Fibroblast of lung (primary cell): Measurements from ENCODE around the gene TMEM120B. TPM values are rescaled to one million over a fixed set of nuclear protein-coding genes. Genes with fewer than 3 reads are reported as not detected.

ENCODE experiments used
- DNase-seq, 2 donors: peaks; one replicate each; pipeline versions ENCODE4 v3.0.0 to v3.0.0-alpha.2; 2010; ENCODE audit warnings: low read depth in 2 of 2
- H2AFZ ChIP-seq: 2 replicates; pipeline ENCODE4 v1.5.1; 2012; ENCODE audit warnings: low read length, control low read depth, inconsistent platforms
- H3K27ac ChIP-seq: 2 replicates; pipeline ENCODE4 v1.5.1; 2011; ENCODE audit warnings: low read length, control low read depth; ENCODE audit not compliant: insufficient read depth
- H3K27me3 ChIP-seq: 2 replicates; pipeline ENCODE4 v1.5.1; 2011; ENCODE audit warnings: mild to moderate bottlenecking, low read length; ENCODE audit not compliant: control insufficient read depth, insufficient read depth
- H3K36me3 ChIP-seq: 2 replicates; pipeline ENCODE4 v1.5.1; 2011; ENCODE audit warnings: low read length; ENCODE audit not compliant: control insufficient read depth, insufficient read depth
- H3K4me1 ChIP-seq: 2 replicates; pipeline ENCODE4 v1.5.1; 2011; ENCODE audit warnings: low read length; ENCODE audit not compliant: control insufficient read depth, insufficient read depth; ENCODE audit errors: extremely low read depth
- H3K4me2 ChIP-seq: 2 replicates; pipeline ENCODE4 v1.5.1; 2011; ENCODE audit warnings: low read length, control low read depth; ENCODE audit not compliant: insufficient read depth; ENCODE audit errors: extremely low read depth
- H3K4me3 ChIP-seq, 4 experiments: fragments of 200-600 bp in 1 of 4; sonication (generic) in 1 of 4; replicated peaks in 1 of 4; 2 replicates each; pipeline ENCODE4 v1.5.1; 2011 to 2016; ENCODE audit warnings: low read length in 4 of 4, low read depth in 3 of 4, mild to moderate bottlenecking in 3 of 4, control low read depth in 2 of 4, inconsistent platforms in 1 of 4, mixed read lengths in 1 of 4; ENCODE audit not compliant: insufficient read depth in 1 of 4; ENCODE audit errors: control extremely low read depth in 1 of 4
- H3K79me2 ChIP-seq: 2 replicates; pipeline ENCODE4 v1.5.1; 2012; ENCODE audit warnings: mild to moderate bottlenecking, low read length, inconsistent platforms; ENCODE audit not compliant: control insufficient read depth, insufficient read depth
- H3K9ac ChIP-seq: 2 replicates; pipeline ENCODE4 v1.5.1; 2011; ENCODE audit warnings: mild to moderate bottlenecking, low read length, control low read depth; ENCODE audit not compliant: insufficient read depth
- H3K9me3 ChIP-seq: 2 replicates; pipeline ENCODE4 v1.5.1; 2012; ENCODE audit warnings: low read depth, low read length; ENCODE audit not compliant: control insufficient read depth, insufficient read depth
- H4K20me1 ChIP-seq: 2 replicates; pipeline ENCODE4 v1.5.1; 2011; ENCODE audit warnings: low read length; ENCODE audit not compliant: control insufficient read depth, insufficient read depth; ENCODE audit errors: extremely low read depth
- CTCF ChIP-seq, 2 donors: IDR thresholded peaks in 1 of 2; conservative IDR thresholded peaks in 1 of 2; 1 replicate in 1 of 2; 2 replicates in 1 of 2; pipeline ENCODE4 v1.5.1; 2011 to 2012; ENCODE audit warnings: low read length in 2 of 2, control low read depth in 1 of 2, inconsistent platforms in 1 of 2, low read depth in 1 of 2, mild to moderate bottlenecking in 1 of 2
- EZH2 ChIP-seq: IDR thresholded peaks from 2 replicates; pipeline ENCODE4 v1.5.1; 2012; ENCODE audit warnings: low read length, control low read depth, mild to moderate bottlenecking; ENCODE audit errors: missing control alignments
- polyA plus RNA-seq, 2 donors: library from polyadenylated mRNA; depleted of rRNA in 1 of 2; stranded (reverse) in 1 of 2; unstranded in 1 of 2; fragments of >200 nt; gene quantifications; 2 replicates each; pipeline ENCODE4 v1.2.1, GENCODE V29; 2011 to 2012; ENCODE audit warnings: missing spikeins in 1 of 2
- total RNA-seq: library from RNA; depleted of rRNA; stranded (reverse); fragments of >200 nt; gene quantifications from 2 replicates; pipeline ENCODE4 v1.2.1, GENCODE V29; 2014

Gene TMEM120B
- total and polyA plus RNA-seq, 2 donors (not counting 1 experiment from before 2014, with no cell fraction given) = 8.6 TPM

GRCh38 chr12:121711361-121712189 lies 977 bp upstream of the TMEM120B start:
- Histone ChIP-seq H3K27me3 (no peaks in the 10 kb centered on the region), H3K79me2 (peaks cover 5% of the 10 kb centered on the region), H3K36me3 (no peaks in the 10 kb centered on the region), H3K4me2 (peak overlapping the region; percentile 98), H3K9ac (peak overlapping the region; percentile 77), H3K27ac (peak overlapping the region; percentile 86), H4K20me1 (no peaks in the 10 kb centered on the region), H3K4me3 (peak overlapping the region; percentile 58 to 87 (median 76)), H2AFZ (peak overlapping the region; percentile 77), H3K9me3 (no peaks in the 10 kb centered on the region), H3K4me1 (peaks cover 8% of the 10 kb centered on the region)
- no peak for TF ChIP-seq EZH2
- no peak for TF ChIP-seq CTCF (conservative IDR thresholded peaks at IDR 0.05 in 1 of 2, IDR thresholded peaks at IDR 0.05 in 1 of 2; ENCODE audit: low read depth in 1 of 2, low read length in 2 of 2)
- peak in 1 of 2 donors; percentile 47 for DNase-seq

- Histone ChIP-seq H3K4me1 (peaks cover 10% of the 10 kb centered on the region), H3K36me3 (no peaks in the 10 kb centered on the region), H3K27me3 (no peaks in the 10 kb centered on the region), H3K9ac (peak overlapping the region; percentile 77), H3K79me2 (peaks cover 5% of the 10 kb centered on the region), H2AFZ (peak overlapping the region; percentile 77), H3K27ac (peak overlapping the region; percentile 86), H3K4me2 (peak overlapping the region; percentile 98), H3K4me3 (peak overlapping the region; percentile 58 to 87 (median 76)), H3K9me3 (no peaks in the 10 kb centered on the region), H4K20me1 (no peaks in the 10 kb centered on the region)
- DNase-seq = peak; percentile 12 to 31
- TF ChIP-seq EZH2 (no peak), CTCF (conservative IDR thresholded peaks at IDR 0.05 in 1 of 2, IDR thresholded peaks at IDR 0.05 in 1 of 2; ENCODE audit: low read depth in 1 of 2, low read length in 2 of 2) (no peak)
These were observed 427 bp upstream of the TMEM120B start for GRCh38 chr12:121712190-121712460.

GRCh38 chr12:121713257-121713777 lies 765 bp downstream of the TMEM120B start:
- Histone ChIP-seq H4K20me1 (no peaks in the 10 kb centered on the region), H3K36me3 (no peaks in the 10 kb centered on the region), H2AFZ (no peak overlapping the region), H3K27ac (peak overlapping the region; percentile 86), H3K9ac (peak overlapping the region; percentile 90), H3K4me2 (peak overlapping the region; percentile 67), H3K4me3 (peak overlapping the region; percentile 66 to 95 (median 76)), H3K27me3 (no peaks in the 10 kb centered on the region), H3K79me2 (peaks cover 6% of the 10 kb centered on the region), H3K4me1 (peaks cover 10% of the 10 kb centered on the region), H3K9me3 (no peaks in the 10 kb centered on the region)
- DNase-seq = peak in 1 of 2 donors; percentile 22
- TF ChIP-seq EZH2 (no peak), CTCF (conservative IDR thresholded peaks at IDR 0.05 in 1 of 2, IDR thresholded peaks at IDR 0.05 in 1 of 2; ENCODE audit: low read depth in 1 of 2, low read length in 2 of 2) (no peak)
